GM21529 (cell line): ENCODE results near the gene MAOB.

Experiments
- ATAC-seq: cut with Tn5 transposase; IDR thresholded peaks from one replicate; pipeline ENCODE4 v1.9.1; 2021; ENCODE audit not compliant: unreplicated experiment

MAOB gene

DNA sequence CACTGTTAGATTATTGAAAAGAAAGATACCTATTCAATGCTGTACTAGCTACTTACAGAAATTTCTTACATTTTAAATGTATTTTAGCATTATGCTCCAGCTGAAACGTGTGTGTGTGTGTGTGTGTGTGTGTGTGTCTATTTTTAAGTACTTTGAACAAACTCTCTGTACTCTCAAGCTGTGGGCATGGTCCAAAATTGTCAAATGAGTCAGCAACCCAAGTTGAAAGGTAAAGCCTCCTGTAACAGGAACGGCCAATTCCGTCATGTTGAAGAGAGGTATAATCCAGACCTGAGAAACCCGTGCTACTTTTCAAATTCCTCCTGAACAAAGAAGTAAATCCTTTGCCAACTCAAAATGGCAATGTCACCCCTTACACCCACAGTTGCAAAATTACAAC, 20.5 kb downstream of the MAOB start:
- ATAC-seq, result no peak

- no peak for ATAC-seq
Measured at GRCh38 chrX:43860646-43861370, 21.4 kb downstream of the MAOB start.

DNA sequence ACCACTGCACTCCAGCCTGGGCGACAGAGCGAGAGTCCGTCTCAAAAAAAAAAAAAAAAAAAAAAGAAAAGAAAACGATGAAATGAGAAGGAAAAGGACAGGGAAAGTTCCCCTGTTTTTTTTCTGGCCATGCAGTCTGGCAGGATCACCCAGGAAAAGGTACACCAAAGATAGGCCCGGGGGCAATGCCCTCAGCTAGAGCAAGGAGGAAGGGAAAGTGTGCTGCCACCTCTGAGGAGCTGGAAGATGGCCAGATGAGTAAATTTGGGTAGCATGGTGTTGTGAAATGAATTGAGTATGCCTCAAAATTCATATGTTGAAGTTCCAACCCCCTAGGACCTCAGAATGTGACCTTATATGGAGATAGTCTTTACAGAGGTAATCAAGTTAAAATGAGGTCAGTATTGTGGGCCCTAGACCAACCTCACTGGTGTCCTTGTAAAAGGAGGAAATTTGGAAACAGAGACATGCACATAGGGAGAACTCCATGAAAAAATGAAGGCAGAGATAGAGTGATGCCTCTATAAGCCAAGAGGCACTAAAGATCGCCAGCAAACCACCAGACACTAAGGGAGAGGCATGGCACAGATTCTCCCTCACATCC, 28.9 kb downstream of the MAOB start:
- ATAC-seq, result no peak

GRCh38 chrX:43850629-43851028, 31.6 kb downstream of the MAOB start:
- no peak for ATAC-seq

GRCh38 chrX:43849173-43849572, 33.1 kb downstream of the MAOB start:
- ATAC-seq, result no peak

DNA sequence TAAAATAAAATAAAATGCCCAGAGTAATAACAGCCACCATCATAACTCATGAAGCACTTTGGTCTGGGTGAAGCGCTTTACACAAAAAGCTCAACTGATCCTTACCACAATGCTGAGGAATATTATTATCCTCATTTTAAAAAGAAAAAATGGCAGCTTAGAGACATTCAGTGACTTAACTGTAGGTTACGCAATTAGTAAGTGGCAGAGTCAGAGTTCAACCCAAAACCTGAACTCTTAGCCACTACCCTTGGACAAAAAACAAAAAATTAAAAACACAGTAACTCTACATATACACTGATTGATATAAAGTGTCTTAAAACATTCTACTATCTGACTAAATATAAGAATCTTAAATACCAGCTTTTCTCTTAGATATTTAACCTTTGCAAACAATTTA, 34.9 kb downstream of the MAOB start:
- ATAC-seq, result no peak

DNA sequence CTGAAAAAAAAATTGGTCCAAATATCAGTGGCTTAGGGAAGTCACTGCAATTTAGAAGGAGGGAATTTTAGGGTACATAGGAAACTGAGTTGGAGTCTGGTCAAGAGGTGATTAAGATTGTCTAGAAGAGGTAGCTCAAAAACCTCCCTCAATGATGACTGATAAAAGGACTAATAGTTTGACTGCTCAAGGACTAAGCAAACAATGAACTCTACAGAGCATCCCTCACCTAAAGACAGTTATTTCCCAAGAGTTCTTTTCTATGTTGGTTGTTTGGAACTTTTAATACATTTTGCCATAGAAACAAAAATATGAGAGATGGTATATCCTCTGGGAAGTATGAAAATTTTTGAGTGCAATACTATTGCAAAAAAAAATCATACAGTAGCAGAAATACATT, 35.7 kb downstream of the MAOB start:
- ATAC-seq, result no peak

DNA sequence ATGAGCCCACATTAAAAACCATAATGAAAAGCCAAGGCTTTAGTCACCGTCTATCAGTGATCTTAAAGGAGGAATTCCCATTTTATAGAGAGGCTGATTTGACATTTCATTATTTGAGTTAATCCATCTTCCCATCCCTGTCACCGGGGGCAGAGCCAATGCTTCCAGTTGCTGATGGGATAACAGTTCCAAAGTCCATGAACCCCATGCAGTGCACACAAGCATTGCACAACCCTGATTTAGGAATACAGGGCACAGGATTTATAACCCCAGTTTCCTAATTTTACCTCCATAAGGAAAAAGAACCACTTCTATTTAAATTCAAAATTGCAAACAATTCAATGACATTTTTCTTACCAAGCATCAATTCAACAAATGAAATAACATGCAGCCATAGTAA, 36.5 kb downstream of the MAOB start:
- no peak for ATAC-seq

GRCh38 chrX:43840265-43840664, 42.0 kb downstream of the MAOB start:
- ATAC-seq, result no peak

GRCh38 chrX:43836435-43837184, 45.6 kb downstream of the MAOB start:
- no peak for ATAC-seq

- no peak for ATAC-seq
Measured at GRCh38 chrX:43835559-43835958, 46.7 kb downstream of the MAOB start.

GRCh38 chrX:43827791-43828190, 54.5 kb downstream of the MAOB start:
- no peak for ATAC-seq

DNA sequence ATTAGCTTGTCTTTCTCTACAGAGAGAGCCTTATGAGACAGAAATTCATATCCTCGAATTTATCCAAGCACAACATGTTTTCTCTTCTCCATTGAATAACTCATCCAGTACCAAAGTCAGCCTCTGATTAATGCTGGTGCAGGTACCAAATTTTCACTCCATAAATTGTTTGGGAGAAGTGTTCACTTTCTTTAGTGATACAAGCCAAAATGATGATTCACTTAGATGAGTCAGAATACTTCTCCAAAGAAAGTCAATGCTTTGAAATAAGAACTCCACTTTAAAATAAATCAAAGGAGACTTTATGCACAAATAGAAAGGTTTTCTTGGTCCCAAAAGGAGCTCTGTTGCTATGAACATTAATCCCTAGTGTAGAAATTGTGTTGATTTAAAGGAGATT, 60.2 kb downstream of the MAOB start:
- ATAC-seq, result no peak

DNA sequence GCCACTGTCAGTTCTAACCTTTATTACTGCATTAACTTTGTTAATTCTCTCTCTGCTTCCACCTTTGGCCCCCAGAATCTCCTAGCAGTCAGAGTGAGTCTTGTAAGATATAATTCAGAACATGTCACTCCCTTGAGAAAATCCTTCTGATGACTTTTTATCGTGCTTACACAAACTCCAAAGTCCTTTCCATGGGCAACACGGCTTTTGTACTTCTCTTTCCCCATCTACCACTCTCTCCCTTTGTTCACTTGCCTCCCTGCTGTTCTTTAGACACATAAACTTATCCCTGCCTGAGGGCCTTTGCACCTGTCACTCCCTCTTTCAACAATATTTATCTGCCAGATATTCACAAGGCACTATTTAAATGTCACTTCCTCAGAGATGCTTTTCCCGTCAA, 64.8 kb downstream of the MAOB start:
- ATAC-seq, result no peak

- no peak for ATAC-seq
Measured at GRCh38 chrX:43815209-43815608, 67.0 kb downstream of the MAOB start.

GRCh38 chrX:43813898-43814297, 68.4 kb downstream of the MAOB start:
- no peak for ATAC-seq

- no peak for ATAC-seq
Measured at GRCh38 chrX:43813319-43813718, 68.9 kb downstream of the MAOB start.

DNA sequence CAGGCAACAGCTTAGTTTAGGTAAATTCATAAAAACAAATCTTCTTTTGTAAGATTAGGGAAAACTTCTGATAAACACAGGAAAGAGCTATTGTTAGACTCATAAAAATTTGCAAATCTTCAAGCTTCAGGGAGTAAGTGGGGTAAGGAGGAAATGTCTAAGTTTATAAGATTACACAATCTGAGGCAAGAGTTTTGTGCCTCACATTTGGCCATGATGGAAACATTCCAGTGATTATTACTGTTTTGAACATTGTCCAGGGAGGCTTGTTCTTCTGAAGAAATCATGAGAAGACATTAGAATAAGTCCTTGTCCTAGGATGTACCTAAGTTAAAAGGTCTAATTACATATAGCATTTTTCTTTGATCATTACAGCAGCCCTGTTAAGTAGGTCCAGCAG, 72.8 kb downstream of the MAOB start:
- no peak for ATAC-seq

DNA sequence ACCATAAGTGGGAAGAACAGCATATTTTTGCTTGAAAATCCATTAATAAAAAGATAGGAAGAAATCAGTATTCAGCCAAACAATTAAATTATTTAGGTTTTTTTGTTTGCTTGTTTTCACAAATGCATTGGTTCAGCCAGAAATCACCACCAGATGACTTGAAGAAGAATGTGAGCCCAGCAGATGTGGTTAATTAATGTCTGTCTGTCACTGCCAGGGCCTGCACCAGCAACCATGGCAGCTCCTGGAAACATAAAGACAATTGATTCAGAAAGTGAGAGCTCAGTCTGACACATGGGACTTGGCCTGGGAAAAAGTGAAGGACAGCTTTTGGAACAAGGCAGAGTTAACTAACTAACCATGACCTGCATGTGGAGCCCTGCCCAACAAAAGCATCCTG, 74.0 kb downstream of the MAOB start:
- ATAC-seq, result no peak

GRCh38 chrX:43805579-43805978, 76.7 kb downstream of the MAOB start:
- ATAC-seq, result no peak

DNA sequence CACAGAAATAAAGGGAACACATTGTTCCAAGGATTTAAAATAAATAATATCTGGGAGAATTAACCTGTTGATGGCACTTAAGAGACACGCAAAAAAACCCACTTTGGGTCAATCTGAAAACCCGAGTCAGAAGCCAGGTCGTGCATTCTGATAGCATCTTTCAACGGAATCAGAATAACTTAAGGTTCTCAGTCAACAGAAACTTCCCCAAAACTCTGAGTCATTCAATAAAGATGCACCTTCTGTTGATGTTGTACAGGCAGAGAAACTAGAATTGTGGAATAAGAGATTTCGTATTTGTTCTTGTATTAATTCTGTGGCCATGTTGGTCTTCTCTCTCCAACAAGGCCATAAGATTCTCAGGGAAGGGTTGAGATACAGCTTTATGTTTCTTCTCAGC, 78.2 kb downstream of the MAOB start:
- no peak for ATAC-seq

GRCh38 chrX:43785930-43786591, 96.2 kb downstream of the MAOB start:
- no peak for ATAC-seq
